ENCODE measurements around the gene C10orf67.

The C10orf67 gene

DNA sequence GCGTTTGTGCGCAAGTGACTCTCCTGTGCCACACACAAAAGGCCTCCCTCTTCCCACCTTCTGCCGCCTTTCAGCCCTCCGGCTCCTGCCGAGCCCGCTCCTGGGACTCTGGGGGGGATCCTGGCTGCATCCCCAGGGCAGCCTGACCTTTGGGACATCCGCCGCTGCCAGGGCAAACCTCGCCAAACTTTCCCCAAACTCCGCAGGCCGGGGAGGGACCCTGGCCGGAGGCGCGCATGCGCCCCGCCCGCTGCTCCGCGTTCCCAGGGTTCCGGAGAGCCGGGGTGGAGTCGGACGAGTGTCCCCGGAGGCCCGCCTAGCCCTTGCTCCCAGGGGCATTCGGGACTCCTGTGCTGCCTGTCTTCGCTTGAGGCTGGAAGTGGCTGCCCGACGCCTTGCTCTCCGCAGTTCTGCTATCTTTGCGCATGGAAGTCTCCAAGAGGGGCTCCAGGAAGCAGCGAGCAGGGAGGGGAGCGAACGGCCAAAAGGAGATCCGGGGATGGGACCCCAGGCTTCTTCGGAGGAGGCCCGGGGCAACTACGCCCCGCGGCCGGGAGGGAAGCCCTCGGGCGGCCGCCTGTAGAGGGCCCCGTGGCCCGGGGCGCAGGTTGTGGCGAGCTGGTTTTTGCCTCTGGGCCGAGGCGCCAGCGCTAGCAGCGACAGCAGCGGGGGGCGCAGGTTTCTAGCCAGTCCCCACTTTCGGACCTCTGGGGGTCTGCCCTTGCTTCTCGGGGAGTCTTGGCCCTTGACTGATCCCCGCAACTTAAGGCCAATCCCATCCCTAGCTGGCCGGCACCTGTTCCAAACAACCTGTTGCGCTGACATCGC is 145.4 kb downstream of the C10orf67 start:
- no peak for DNase-seq (ENCODE audit: low read depth in 2 of 2)

DNA sequence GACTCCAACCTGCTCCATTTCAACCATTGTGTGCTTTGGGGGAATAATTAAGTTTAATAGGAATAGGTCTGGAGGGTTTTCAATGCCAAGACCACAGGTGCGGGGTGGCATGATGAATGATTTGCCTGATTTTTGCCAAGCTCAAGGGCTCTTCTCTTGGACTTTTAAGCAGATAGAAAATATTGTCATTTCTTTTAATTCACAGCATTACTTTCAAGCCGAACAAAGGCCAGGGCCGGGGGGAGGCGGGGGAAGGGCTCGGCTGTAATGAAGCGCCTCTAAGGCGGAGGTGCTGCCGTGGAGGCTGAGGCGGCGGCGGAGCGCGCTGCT is 146.0 kb downstream of the C10orf67 start:
- DNase-seq (ENCODE audit: low read depth in 2 of 2): no peak

DNA sequence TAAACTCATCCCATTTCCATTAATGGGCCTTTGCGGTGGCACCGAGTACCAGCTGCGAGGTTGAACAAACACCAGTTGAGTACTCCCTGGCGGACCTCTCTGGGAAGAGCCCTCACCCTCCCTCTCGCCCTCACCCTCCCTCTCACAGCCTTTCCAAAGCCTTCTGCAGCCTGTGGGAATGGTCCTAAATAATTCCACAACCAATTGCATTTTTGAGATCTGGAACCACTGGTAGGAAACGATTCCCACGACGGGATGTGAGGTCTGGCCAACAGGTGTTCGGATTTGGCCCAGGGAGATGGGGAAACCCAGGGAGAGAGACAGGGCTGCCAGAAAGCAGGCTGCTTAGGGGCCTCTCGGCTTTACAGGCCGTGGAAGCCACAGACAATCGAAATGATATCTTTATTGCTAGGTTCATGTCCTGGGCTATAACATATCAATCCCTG is 147.2 kb downstream of the C10orf67 start:
- DNase-seq (ENCODE audit: low read depth in 2 of 2): no peak

GRCh38 chr10:23196915-23197314 is 147.7 kb downstream of the C10orf67 start:
- no peak for DNase-seq (ENCODE audit: low read depth in 2 of 2)

DNA sequence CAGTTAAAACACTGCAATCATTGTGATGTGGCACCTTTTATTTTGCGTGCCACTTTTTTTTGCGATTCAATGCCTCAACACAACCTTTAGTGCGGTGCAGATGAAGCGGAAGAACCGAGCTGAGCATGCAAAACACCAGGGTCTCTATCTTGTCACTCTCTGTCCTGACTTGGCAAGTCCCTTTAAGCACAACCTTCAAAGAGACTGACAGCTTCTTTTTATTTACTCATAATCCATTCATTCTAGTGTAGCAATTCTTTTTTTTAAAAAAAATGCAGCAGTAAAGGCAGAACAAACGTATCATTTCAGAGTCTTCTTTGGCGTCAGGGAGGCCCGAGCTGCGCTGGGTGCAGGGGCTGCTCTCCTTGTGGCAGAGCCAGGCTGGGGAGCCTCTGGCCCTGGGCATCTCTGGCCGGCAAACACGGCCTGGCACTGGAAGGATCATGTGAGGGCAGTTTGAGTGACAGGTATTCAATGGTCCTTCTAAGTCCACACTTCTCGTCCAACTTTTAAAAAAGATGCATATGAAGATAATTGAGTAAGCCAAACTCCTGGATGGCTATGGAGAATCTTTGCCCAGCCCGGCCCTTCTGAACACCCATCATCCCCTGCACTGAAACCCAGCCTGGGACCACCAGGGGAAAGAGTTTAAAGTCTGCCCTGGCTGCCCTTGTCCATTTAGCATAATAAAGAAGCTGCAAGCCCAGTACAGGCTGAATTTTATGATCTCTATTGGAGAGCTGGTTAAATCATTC is 148.6 kb downstream of the C10orf67 start:
- DNase-seq (ENCODE audit: low read depth in 2 of 2): no peak

GRCh38 chr10:23194966-23195845 is 149.4 kb downstream of the C10orf67 start:
- DNase-seq (ENCODE audit: low read depth in 2 of 2): no peak

GRCh38 chr10:23194471-23194965 is 150.1 kb downstream of the C10orf67 start:
- no peak for DNase-seq (ENCODE audit: low read depth in 2 of 2)

DNA sequence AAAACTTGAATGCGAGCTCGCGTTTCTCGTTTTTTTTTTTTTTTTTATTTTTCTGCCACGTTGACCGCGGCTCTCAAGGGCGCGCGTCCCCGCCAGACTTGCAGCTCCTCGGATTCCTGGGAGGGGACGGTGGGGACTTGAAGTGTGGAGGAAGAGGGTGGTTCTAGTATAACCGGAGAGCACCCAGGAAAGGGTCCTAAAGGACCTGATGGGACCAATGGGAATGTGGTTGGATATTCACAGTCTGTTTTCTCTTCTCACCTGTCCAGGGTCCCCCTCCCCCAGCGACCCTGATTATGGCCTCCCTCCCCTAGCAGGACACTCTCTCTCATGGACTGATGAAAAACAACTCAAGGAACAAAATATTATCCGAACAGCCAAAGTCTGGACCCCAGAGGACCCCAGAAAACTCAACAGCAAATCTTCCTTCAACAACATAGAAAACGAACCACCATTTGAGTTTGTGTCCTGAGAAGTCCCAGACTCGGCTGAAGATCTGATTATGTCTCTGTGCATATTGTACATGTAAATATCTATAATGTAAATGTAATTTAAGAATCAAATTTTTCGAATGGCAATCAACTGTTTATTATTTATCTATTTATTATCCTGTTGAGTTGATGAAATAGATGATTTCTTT is 151.0 kb downstream of the C10orf67 start:
- DNase-seq (ENCODE audit: low read depth in 2 of 2): no peak

DNA sequence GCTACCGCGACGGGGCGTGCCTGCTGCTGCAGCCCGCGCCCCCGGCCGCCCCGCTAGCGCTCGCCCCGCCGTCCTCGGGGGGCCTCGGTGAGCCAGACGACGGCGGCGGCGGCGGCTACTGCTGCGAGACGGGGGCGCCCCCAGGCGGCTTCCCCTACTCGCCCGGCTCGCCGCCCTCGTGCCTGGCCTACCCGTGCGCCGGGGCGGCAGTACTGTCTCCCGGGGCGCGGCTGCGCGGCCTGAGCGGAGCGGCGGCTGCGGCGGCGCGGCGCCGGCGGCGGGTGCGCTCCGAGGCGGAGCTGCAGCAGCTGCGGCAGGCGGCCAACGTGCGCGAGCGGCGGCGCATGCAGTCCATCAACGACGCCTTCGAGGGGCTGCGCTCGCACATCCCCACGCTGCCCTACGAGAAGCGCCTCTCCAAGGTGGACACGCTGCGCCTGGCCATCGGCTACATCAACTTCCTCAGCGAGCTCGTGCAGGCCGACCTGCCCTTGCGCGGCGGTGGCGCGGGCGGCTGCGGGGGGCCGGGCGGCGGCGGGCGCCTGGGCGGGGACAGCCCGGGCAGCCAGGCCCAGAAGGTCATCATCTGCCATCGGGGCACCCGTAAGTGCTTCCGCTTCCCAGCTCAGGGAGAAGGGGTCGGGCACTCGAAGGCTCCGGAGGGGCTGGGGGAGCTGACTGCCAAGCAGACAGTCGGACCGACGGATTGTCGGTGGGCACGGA is 151.7 kb downstream of the C10orf67 start:
- DNase-seq (ENCODE audit: low read depth in 2 of 2): no peak

DNA sequence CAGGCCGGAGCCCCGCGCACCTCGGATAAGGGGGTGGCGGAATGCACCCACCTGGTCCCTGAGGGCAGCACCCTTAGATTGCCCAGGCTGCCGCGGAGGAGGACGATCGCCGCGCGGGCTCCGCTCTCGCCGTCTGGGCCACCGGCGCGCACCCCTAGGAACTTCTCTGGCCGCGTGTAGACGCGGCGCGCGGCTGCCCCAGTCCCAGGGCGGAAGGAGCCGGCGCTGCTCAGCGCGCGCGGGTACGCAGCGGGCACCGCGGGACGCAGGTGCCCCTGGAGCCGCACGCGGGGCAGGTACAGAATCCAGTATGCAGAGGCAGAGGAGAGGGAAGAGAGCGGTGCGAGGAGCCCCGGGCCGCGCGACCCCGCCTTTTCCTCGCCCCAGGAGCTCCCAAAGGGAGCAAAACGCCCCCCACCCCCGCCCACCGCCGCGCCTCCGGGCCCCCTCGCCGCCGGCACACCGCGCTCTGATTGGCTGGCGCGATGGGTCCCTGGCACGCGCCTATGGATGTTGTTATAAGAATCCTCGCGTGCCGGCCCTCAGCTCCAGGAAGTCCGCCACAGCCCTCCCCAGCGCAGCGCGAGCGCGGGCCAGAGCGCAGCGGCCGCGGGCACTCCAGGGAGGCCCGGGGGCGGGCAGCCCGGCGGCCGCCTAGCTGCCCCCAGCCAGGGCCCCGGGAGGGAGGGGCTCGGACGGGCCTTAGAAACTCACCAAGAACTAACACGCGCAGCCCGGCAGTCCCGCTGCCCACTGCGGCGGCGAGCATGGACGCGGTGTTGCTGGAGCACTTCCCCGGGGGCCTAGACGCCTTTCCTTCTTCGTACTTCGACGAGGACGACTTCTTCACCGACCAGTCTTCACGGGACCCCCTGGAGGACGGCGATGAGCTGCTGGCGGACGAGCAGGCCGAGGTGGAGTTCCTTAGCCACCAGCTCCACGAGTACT is 152.6 kb downstream of the C10orf67 start, which contains the start of gene PTF1A:
Gene PTF1A, plus strand, starts transcription at position 549 of the 948 bp plus-strand sequence. Its CDS starts 219 bp downstream, at position 768.
- no peak for DNase-seq (ENCODE audit: low read depth in 2 of 2)

GRCh38 chr10:23190872-23191763 is 153.5 kb downstream of the C10orf67 start:
- no peak for DNase-seq (ENCODE audit: low read depth in 2 of 2)

DNA sequence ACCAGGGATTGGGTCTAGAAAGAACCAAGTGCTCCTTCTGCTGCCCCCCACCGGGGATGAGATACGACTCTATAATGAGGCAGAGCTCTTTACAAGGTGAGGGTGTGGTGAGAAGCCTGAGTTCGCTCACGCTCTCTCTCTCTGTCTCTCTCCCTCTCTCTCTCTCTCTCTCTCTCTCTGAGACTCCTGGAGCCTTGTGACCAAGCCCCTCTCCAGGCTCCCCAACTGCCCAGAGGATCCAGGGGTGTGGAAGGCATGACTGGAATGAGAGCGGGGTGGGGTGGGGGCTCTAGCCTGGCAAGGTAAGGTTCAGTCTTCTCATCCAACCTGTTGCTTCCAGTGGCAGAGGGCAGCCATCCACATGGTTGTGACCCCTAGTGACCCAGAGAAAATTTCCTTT is 155.6 kb downstream of the C10orf67 start:
- no peak for DNase-seq (ENCODE audit: low read depth in 2 of 2)

DNA sequence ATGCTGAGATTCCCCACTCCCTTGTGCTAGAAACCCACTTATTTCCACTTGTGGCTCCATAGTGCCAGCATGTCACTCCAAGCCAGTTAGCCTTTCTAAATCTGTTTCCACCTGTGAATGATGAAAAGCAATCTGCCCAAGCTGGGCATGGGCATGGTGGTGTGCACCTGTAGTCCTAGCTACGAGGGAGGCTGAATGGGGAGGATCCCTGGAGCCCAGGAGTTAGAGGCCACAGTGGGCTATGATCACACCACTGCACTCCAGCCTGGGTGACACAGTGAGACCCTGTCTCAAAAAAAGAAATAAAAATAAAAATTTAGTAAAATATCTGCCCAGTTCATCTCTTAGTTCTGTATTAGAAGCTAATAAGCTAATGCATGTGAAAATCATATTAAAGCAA is 157.4 kb downstream of the C10orf67 start:
- no peak for DNase-seq (ENCODE audit: low read depth in 2 of 2)

GRCh38 chr10:23186697-23187096 is 157.9 kb downstream of the C10orf67 start:
- DNase-seq (ENCODE audit: low read depth in 2 of 2): no peak

- no peak for DNase-seq (ENCODE audit: low read depth in 2 of 2)
Observed at GRCh38 chr10:23186178-23186577, 158.4 kb downstream of the C10orf67 start.

- DNase-seq (ENCODE audit: low read depth in 2 of 2): no peak
Observed at GRCh38 chr10:23174977-23175512, 169.6 kb downstream of the C10orf67 start.

- DNase-seq (ENCODE audit: low read depth in 2 of 2): no peak
Observed at GRCh38 chr10:23174074-23174976, 170.3 kb downstream of the C10orf67 start.

All from stimulated activated CD4-positive, alpha-beta T cell treated with anti-CD3 and anti-CD28 coated beads, Interleukin-1b, Interleukin-23, amount 100 ng/mL, for 4 hours (primary cell).